K562 (cell line): ENCODE measurements around the gene S100A1. TPM values are rescaled to one million over a fixed set of nuclear protein-coding genes. Genes with fewer than 3 reads are reported as not detected.
A peak's percentile ranks its signal among the peaks of the same experiment; 100 is the strongest.

Experiments used
- ATAC-seq: fragments of 200-7000 bp; cut with Tn5 transposase; 3 replicates; pipeline ENCODE4 v1.9.1; 2020; ENCODE audit warnings: moderate library complexity
- BruUV-seq: library from RNA; stranded (reverse); fragments of 400-500 nt; replicated peaks from 2 replicates; lab custom pipeline; 2021; lab: Mats Ljungman, UMichigan
- CTCF ChIA-PET: fragments of 300-600 bp; formaldehyde crosslinking; extraction: SDS; loops from one replicate; lab custom pipeline; 2021; ENCODE audit warnings: low intra/inter-chr PET ratio; lab: Yijun Ruan, JAX
- POLR2A ChIA-PET: fragments of 300-600, 350-650 bp; sonication (Branson Sonifier 250); formaldehyde crosslinking; extraction: SDS; loops from one replicate; lab custom pipeline; 2021; ENCODE audit warnings: antibody characterized with exemption, inconsistent platforms; lab: Yijun Ruan, JAX
- DNase-seq, 4 experiments: peaks; one replicate each; pipeline versions ENCODE4 v3.0.0 to v3.0.0-alpha.2; 2011 to 2018; ENCODE audit warnings: low spot score in 3 of 4, mixed read lengths in 3 of 4; ENCODE audit errors: extremely low read depth in 1 of 4
- FAIRE-seq: peaks from 2 replicates; lab custom pipeline; 2011; peaks lifted over from hg19 to GRCh38; lab: Jason Lieb, UNC
- H2AFZ ChIP-seq: 2 replicates; pipeline ENCODE4 v1.6.0; 2011; ENCODE audit warnings: low read depth, low read length, control low read depth, inconsistent platforms
- H3K27ac ChIP-seq: fragments of 200-600 bp; 3 replicates; pipeline ENCODE4 v1.8.0; 2011; ENCODE audit warnings: low read depth, mild to moderate bottlenecking, control low read depth, inconsistent platforms, low read length, moderate library complexity, mixed read lengths; ENCODE audit errors: extremely low read depth
- H3K27me3 ChIP-seq, 2 experiments: fragments of 300-600 bp in 1 of 2; 2 replicates in 1 of 2; 3 replicates in 1 of 2; pipeline versions ENCODE4 v1.6.0 to v1.8.0; 2011; ENCODE audit warnings: inconsistent platforms in 2 of 2, low read length in 2 of 2, mild to moderate bottlenecking in 1 of 2, mixed read lengths in 1 of 2, moderate library complexity in 1 of 2; ENCODE audit not compliant: control insufficient read depth in 2 of 2, insufficient read depth in 2 of 2
- H3K36me3 ChIP-seq: fragments of 300-600 bp; 3 replicates; pipeline ENCODE4 v1.8.0; 2011; ENCODE audit warnings: mild to moderate bottlenecking, low read length, inconsistent platforms; ENCODE audit not compliant: control insufficient read depth, insufficient read depth
- H3K4me1 ChIP-seq, 2 experiments: fragments of 200-600 bp in 1 of 2; replicated peaks in 1 of 2; 2 replicates in 1 of 2; 3 replicates in 1 of 2; pipeline versions ENCODE4 v1.5.1 to v1.8.0; 2011; ENCODE audit warnings: inconsistent platforms in 2 of 2, low read length in 2 of 2, mild to moderate bottlenecking in 1 of 2, mixed read lengths in 1 of 2, moderate library complexity in 1 of 2; ENCODE audit not compliant: control insufficient read depth in 2 of 2, insufficient read depth in 2 of 2
- H3K4me2 ChIP-seq: 2 replicates; pipeline ENCODE4 v1.6.1; 2011; ENCODE audit warnings: low read length, control low read depth, inconsistent platforms, mixed read lengths; ENCODE audit not compliant: insufficient read depth
- H3K4me3 ChIP-seq: fragments of 200-600 bp; sonication (generic), shearing (Covaris generic); 2 replicates; pipeline ENCODE4 v1.5.1; 2016; ENCODE audit warnings: control low read depth, inconsistent platforms
- H3K79me2 ChIP-seq: fragments of 200-600 bp; 3 replicates; pipeline ENCODE4 v1.8.0; 2011; ENCODE audit warnings: low read length, inconsistent platforms; ENCODE audit not compliant: control insufficient read depth, insufficient read depth
- H3K9ac ChIP-seq, 2 experiments: 2 replicates each; pipeline versions ENCODE4 v1.6.0 to v1.6.1; 2011; ENCODE audit warnings: low read depth in 2 of 2, low read length in 2 of 2, control low read depth in 1 of 2, inconsistent platforms in 1 of 2, mild to moderate bottlenecking in 1 of 2, mixed read lengths in 1 of 2; ENCODE audit not compliant: insufficient read depth in 1 of 2
- H3K9me1 ChIP-seq: one replicate; pipeline ENCODE4 v1.6.0; 2011; ENCODE audit warnings: inconsistent platforms, mild to moderate bottlenecking, low read length, moderate library complexity; ENCODE audit not compliant: control insufficient read depth, insufficient read depth
- H3K9me3 ChIP-seq: replicated peaks from 2 replicates; pipeline ENCODE4 v1.5.1; 2011; ENCODE audit warnings: low read depth, low read length, inconsistent platforms; ENCODE audit not compliant: control insufficient read depth, insufficient read depth
- H4K20me1 ChIP-seq: replicated peaks from 2 replicates; pipeline ENCODE4 v1.6.1; 2011; ENCODE audit warnings: low read length, inconsistent platforms, mixed read lengths; ENCODE audit not compliant: control insufficient read depth, insufficient read depth
- ARID1B ChIP-seq: fragments of 450-650 bp; IDR thresholded peaks from 2 replicates; pipeline ENCODE4 v1.6.1; 2016; ENCODE audit warnings: antibody characterized with exemption, mild to moderate bottlenecking, inconsistent platforms
- CBFA2T2 ChIP-seq: fragments of 450-650 bp; conservative IDR thresholded peaks from 2 replicates; pipeline ENCODE4 v1.6.1; 2017; ENCODE audit warnings: mild to moderate bottlenecking
- DPF2 ChIP-seq: fragments of 450-650 bp; IDR thresholded peaks from 2 replicates; pipeline ENCODE4 v1.6.1; 2016
- E2F8 ChIP-seq: fragments of 450-650 bp; IDR thresholded peaks from 2 replicates; pipeline ENCODE4 v1.7.1; 2018; ENCODE audit warnings: mild to moderate bottlenecking, low read depth; ENCODE audit not compliant: partially characterized antibody
- HCFC1 ChIP-seq: IDR thresholded peaks from 2 replicates; pipeline ENCODE4 v1.6.1; 2012; ENCODE audit warnings: low read depth, low read length, improper control_type of control experiment
- KAT2B ChIP-seq: IDR thresholded peaks from one replicate; pipeline ENCODE4 v1.6.1; 2012; ENCODE audit warnings: low read depth, mild to moderate bottlenecking, control low read depth, inconsistent platforms, low read length, moderate library complexity
- MTA2 ChIP-seq: fragments of 450-650 bp; IDR thresholded peaks from 2 replicates; pipeline ENCODE4 v1.6.1; 2016; ENCODE audit warnings: low read depth
- REST ChIP-seq, 2 experiments: fragments of 450-650 bp; formaldehyde crosslinking in 1 of 2; IDR thresholded peaks; 2 replicates each; pipeline versions ENCODE4 v1.4.0 to v1.6.1; 2014 to 2020; ENCODE audit warnings: mild to moderate bottlenecking in 2 of 2, borderline replicate concordance in 1 of 2, low read depth in 1 of 2
- TCF3 ChIP-seq: sonication (generic); formaldehyde crosslinking; IDR thresholded peaks from 2 replicates; pipeline ENCODE4 v1.4.0; 2020; ENCODE audit warnings: mild to moderate bottlenecking, missing genetic modification reagents
- ZNF408 ChIP-seq: fragments of 250-450 bp; sonication (Bioruptor Pico); IDR thresholded peaks from 2 replicates; pipeline ENCODE4 v1.4.0; 2020; ENCODE audit warnings: low read depth, mild to moderate bottlenecking, moderate library complexity
- ZNF830 ChIP-seq: fragments of 250-450 bp; sonication (Bioruptor Pico); IDR thresholded peaks from 2 replicates; pipeline ENCODE4 v1.5.0; 2021; ENCODE audit warnings: mild to moderate bottlenecking
- WGBS: fragments of 100-300 bp; shearing (Covaris generic); methylation state at CpG from one replicate; pipeline ENCODE4 v1.1.6; 2016; ENCODE audit warnings: low coverage, mixed read lengths; ENCODE audit not compliant: insufficient coverage; ENCODE audit errors: missing lambda C conversion rate; 5-methylcytosine and 5-hydroxymethylcytosine counted together
- in situ Hi-C: fragments of 300-500 bp; cut with MboI; formaldehyde crosslinking; loops from 4 replicates; pipeline ENCODE4 v1.15.0; 2018; ENCODE audit warnings: inconsistent platforms, mixed read lengths
- intact Hi-C: fragments of 100-400 bp; cut with micrococcal nuclease; formaldehyde crosslinking; loops from 2 replicates; pipeline ENCODE4 v1.14.2; 2022
- polyA plus RNA-seq, 8 experiments: library from polyadenylated mRNA; depleted of rRNA in 4 of 8; stranded (reverse) in 5 of 8; unstranded in 3 of 8; fragments of >200 nt; fragmentation: Nextera tagmentation in 2 of 8; fragmentation: Illumina TruSeq in 1 of 8; extraction: Ambion mirVana in 2 of 8; extraction: Trizol in 1 of 8; gene quantifications; 2 replicates each; pipeline versions ENCODE4 v1.2.1 to v1.2.3, GENCODE V29; 2011 to 2014; ENCODE audit warnings: inconsistent platforms in 1 of 8, missing spikeins in 1 of 8
- total RNA-seq, 7 experiments: library from RNA; depleted of rRNA in 6 of 7; stranded (reverse); fragments of >200 nt in 6 of 7; fragmentation: Illumina TruSeq in 2 of 7; extraction: Trizol in 2 of 7; gene quantifications; 2 replicates each; pipeline versions ENCODE4 v1.2.1 to v1.2.3, GENCODE V29; 2011 to 2021; ENCODE audit warnings: low replicate concordance in 1 of 7

Gene S100A1
- total and polyA plus RNA-seq, 9 of the 15 experiments (the other 6 are each of a cell fraction or from before 2014, with no cell fraction given) = 0.44 to 30.1 (median 12.7) TPM

DNA sequence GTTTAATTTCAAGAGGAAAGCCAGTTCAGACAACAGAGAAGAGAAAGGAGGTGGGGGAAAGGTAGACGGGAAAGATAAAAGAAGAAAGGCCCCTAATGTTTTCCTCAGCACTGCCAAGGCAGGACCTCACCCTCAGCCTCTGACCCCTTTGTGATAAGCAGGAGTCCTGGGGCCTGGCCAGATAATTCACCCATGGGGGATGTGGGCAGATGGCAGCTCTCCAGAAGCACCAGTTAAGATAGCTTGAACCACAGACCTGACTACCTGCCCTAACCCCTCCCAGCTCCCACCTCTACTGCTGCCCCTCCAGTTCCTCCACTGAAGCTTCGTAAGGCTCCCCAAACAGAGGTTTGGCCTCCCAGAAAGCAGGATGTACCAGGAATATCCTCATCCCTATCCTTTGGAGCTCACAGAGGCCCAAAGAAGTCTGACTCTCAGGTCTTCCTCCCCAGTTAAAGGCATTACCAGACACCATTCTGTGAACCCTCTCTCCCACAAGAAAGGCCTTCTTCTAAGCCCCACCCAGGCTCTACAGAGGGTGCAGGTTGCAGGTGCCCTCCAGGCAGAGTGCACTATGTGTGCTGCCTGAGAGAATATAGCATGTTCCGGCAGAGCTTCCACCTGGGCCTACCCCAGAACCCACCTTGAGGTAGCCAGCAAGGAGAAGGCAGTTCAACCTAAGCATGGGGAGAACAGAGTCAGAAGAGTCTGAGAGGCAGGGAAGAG, 21.1 kb downstream of the S100A1 start:
- H2AFZ ChIP-seq = no peak overlapping the region
- H3K4me3 ChIP-seq = no peak overlapping the region
- H3K27me3 ChIP-seq = no peaks in the 10 kb centered on the region
- peaks cover 29% of the 10 kb centered on the region for H3K36me3 ChIP-seq
- POLR2A ChIA-PET = interaction anchor here (0.6 to 14.7 kb wide), 11 partner anchors 10 to 1242 kb away, joined by 3 to 205 read pairs (median 4); partner anchors contain the start of genes CHTOP, RAB13, S100A1 and S100A13
- no peak overlapping the region for H3K4me2 ChIP-seq
- BruUV-seq = no TSS peak
- H3K4me1 ChIP-seq = peaks cover 14% of the 10 kb centered on the region in 2 experiments
- FAIRE-seq = peak; percentile 80
- intact Hi-C loops (no loop called here), in situ Hi-C loops (no loop called here)
- H3K9ac ChIP-seq = peak overlapping the region; percentile 18 to 65; a peak in 2 of 4 replicates
- 33% methylated on average over 3 of the region's 3 CpGs for WGBS
- ATAC-seq = peak; percentile 47
- peak; percentile 32 to 71 (median 48) for DNase-seq
- H3K9me1 ChIP-seq = no peaks in the 10 kb centered on the region
- CTCF ChIA-PET = no interaction called here
- H3K79me2 ChIP-seq = no peaks in the 10 kb centered on the region
- no peak overlapping the region; the same call in 2 of the 3 replicates for H3K27ac ChIP-seq
- H4K20me1 ChIP-seq = no peaks in the 10 kb centered on the region
- no peaks in the 10 kb centered on the region for H3K9me3 ChIP-seq
- TF ChIP-seq ZNF830 (CRISPR knock-in tag) (no peak), ARID1B (peak; percentile 50), DPF2 (0 out of 2 replicates have a peak, but pooled peaks have one; percentile 37), CBFA2T2 (peak; percentile 69), MTA2 (0 out of 2 replicates have a peak, but pooled peaks have one; percentile 7), HCFC1 (no peak), ZNF408 (no peak), KAT2B (no peak), TCF3 (CRISPR knock-in tag) (peak; percentile 57), REST (IDR thresholded peaks at IDR 0.05; ENCODE audit: borderline replicate concordance) (no peak), REST (CRISPR knock-in tag; IDR thresholded peaks at IDR 0.05; ENCODE audit: low read depth) (no peak), E2F8 (no peak)
